Left colon (tissue), 2 donors: ENCODE results near the gene PEG3. TPM values are rescaled to one million over a fixed set of nuclear protein-coding genes. Genes with fewer than 3 reads are reported as not detected.
A peak's percentile ranks its signal among the peaks of the same experiment; 100 is the strongest.

Source experiments
- ATAC-seq: fragments of 200-7000 bp; cut with Tn5 transposase; one replicate; pipeline ENCODE4 v1.9.1; 2020; ENCODE audit warnings: mild to moderate bottlenecking, moderate library complexity
- DNase-seq, 2 donors: peaks; one replicate each; pipeline ENCODE4 v3.0.0-alpha.2; 2020
- intact Hi-C, 2 donors: fragments of 100-400 bp; cut with DNase I in 1 of 2; cut with micrococcal nuclease in 1 of 2; formaldehyde crosslinking; loops; one replicate each; pipeline versions ENCODE4 v1.11.2 to v1.14.0; 2022; cut with DNase I, micrococcal nuclease
- total RNA-seq, 2 donors: library from RNA; stranded (reverse); fragmentation: NEBNext Ultra II Directional; extraction: Animal tissue kit (Norgen Biotek cat#: 25700); gene quantifications; one replicate each; pipeline ENCODE4 v1.2.1, GENCODE V29; 2021
- donor health status: DM: no; HTN: no; CAD: no.
- donor health status: DM: yes; HTN: yes; CAD: no.

The PEG3 gene
- total RNA-seq, 2 donors from 2014 or later, result 0.92 to 2.6 TPM

GRCh38 chr19:56841193-56841543 lies 642 bp upstream of the PEG3 start:
- ATAC-seq (no peak), DNase-seq (no peak)
- intact Hi-C loops, result no loop called here

DNA sequence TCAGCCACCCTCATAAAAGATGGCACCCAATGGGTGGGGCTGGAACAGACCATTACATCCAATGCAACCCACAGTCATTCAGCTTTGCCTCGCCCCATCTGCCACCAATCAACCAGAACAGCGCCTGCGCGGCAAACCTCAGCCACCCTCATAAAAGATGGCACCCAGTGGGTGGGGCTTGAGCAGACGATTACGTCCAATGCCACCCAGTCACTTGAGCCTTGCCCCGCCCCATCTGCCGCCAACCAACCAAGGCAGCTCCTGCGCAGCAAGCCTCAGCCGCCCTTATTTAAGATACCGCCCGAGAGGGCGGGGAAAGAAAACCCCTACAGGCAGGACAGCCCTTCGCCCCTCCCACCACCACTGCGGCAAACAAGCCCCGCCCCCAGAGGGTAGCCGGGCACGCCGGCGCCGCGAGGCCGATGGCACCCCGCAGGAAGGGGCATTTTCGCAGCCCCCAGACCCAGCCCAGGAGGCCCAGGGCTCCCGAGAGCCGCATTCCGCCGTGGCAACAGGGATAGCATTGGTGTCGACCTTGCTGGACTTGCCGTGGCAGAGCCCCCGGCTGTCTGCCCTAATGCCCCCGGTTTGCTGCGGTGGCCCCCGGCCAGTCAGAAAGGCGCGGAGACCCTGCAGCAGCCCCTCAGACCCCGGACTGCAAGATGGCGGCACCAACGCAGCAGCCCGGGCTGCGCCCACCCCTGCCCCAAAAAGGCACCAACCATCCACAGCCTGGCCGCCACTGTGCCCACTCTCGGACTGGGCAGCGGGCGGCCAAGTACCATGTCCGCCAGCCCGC lies 675 bp downstream of the PEG3 start:
- DNase-seq (peak; percentile 59 to 89), ATAC-seq (peak; percentile 40)
- intact Hi-C loops, result no loop called here

DNA sequence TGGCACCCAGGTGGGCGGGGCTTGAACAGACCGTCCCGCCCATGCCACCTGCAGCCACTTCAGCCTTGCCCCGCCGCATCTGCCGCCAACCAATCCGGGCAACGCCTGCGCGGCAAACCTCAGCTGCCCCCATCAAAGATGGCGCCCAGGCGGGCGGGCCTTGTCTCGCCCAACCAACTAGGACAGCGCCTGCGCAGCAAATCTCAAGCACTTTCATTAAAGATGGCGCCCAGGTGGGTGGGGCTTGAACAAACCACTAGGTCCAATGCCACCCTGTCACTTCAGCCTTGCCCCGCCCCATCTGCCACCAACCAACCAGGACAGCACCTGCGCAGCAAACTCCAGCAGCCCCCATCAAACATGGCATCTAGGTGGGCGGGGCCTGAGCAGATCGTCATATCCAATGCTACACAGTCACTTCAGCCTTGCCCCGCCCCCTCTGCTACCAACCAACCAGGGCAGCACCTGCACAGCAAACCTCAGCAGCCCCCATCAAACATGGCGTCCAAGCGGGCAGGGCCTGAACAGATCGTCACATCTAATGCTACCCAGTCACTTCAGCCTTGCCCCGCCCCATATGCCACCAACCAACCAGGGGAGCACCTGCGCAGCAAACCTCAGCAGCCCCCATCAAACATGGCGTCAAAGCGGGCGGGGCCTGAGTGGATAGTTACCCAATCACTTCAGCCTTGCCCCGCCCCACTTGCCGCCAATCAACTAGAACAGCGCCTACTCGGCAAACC lies 1.4 kb downstream of the PEG3 start:
- ATAC-seq (peak; percentile 46), DNase-seq (peak; percentile 68 to 94)
- intact Hi-C loops, result no loop called here

- DNase-seq (peak; percentile 9 to 33), ATAC-seq (no peak)
- intact Hi-C loops, result no loop called here
Observed at GRCh38 chr19:56838024-56838908, 2.3 kb downstream of the PEG3 start.

GRCh38 chr19:56837492-56838023 lies 3.0 kb downstream of the PEG3 start:
- DNase-seq, result peak; percentile 12 to 54
- intact Hi-C loops, result no loop called here
- ATAC-seq, result peak; percentile 9

DNA sequence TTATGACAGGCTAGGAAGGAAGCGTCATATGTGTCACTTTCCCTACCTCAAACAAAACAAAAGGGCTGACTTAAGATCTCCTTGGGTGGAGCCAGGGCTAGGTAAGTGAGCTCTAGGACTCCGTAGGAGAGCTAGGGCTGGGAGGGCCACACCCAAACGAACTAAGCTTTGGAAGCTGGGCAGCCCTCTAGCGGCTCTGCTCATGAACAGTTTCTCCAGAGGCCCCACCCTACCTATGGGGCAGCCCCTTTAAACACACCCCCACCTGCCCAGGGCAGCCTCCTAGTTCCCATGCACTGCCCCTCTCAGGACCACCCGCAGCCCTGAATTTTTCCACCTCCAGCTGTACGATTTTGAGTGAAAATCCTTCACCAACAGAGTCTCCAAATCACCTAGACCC lies 3.5 kb downstream of the PEG3 start:
- DNase-seq, result no peak
- intact Hi-C loops, result no loop called here

DNA sequence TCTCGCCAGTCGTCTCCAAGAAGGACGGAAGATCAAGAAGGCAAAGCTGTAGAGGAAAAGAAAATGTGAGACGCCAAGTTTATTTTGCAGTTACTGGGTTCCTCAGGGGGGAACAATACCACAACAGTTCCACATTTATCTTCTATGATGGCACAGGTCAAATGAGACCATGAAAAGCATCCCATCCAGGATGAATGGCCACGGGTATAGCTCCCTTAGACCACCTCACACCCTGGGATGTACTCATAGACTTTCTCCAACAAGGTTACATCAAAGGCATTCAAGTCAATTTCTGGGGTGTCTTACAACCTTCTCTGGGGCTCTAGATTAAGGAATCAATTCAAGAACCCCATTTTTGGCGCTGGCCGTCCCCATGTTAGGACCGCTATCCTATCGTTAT lies 4.5 kb downstream of the PEG3 start:
- no peak for DNase-seq
- intact Hi-C loops, result no loop called here

More for the DNA sequence above, 3.5 kb downstream of the PEG3 start:
- ATAC-seq, result no peak

DNA sequence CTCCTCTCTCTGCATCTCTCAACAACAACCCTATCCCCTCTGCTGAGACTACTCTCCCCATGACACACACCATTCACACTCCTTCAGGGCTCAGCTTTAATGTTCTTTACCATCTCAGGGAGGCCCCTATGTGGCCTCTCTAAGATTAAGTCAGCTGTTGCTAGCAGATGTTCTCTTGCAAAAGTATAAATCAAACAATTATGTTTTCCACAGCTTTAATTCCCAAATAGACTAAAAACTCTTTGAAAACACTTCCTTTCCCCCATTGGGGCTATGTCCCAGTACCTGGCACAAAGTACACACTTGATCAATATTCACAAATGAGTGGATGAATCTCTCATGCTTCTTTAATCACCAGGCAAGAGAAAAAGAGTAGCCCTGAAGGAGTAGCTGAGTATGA lies 5.1 kb downstream of the PEG3 start:
- intact Hi-C loops, result no loop called here

More for the DNA sequence above, 4.5 kb downstream of the PEG3 start:
- ATAC-seq, result no peak

GRCh38 chr19:56834564-56835375 lies 5.8 kb downstream of the PEG3 start:
- no peak for DNase-seq
- ATAC-seq, result no peak
- intact Hi-C loops, result no loop called here

More for the DNA sequence above, 5.1 kb downstream of the PEG3 start:
- DNase-seq (no peak), ATAC-seq (no peak)

- DNase-seq (no peak), ATAC-seq (no peak)
- intact Hi-C loops, result no loop called here
Observed at GRCh38 chr19:56832352-56832928, 8.1 kb downstream of the PEG3 start.

DNA sequence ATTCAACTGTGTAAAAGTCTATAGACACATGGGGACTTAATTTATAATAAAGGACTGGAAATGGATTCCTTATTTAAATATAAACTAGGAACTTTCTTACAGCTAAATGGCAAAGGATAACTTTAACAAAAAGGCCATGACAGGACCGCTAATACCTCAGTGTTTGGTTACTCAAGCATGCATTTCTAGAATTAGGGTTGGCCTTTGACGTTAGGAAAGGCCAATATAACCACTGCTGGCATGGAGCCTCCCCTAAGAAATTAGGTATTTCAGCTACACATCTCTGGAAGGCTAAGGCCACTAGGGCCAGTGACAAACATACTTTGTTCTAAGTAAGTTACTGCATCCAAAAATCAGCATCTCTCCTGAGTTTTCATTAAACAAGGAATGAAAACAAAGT lies 9.3 kb downstream of the PEG3 start:
- ATAC-seq (no peak), DNase-seq (no peak)
- intact Hi-C loops, result no loop called here

- DNase-seq (no peak), ATAC-seq (no peak)
- intact Hi-C loops, result no loop called here
Observed at GRCh38 chr19:56829596-56829995, 10.9 kb downstream of the PEG3 start.

GRCh38 chr19:56827708-56828107 lies 12.8 kb downstream of the PEG3 start:
- DNase-seq (no peak), ATAC-seq (no peak)
- intact Hi-C loops, result no loop called here

- intact Hi-C loops, result no loop called here
- no peak for ATAC-seq
- no peak for DNase-seq
Observed at GRCh38 chr19:56823956-56824355, 16.6 kb downstream of the PEG3 start.

DNA sequence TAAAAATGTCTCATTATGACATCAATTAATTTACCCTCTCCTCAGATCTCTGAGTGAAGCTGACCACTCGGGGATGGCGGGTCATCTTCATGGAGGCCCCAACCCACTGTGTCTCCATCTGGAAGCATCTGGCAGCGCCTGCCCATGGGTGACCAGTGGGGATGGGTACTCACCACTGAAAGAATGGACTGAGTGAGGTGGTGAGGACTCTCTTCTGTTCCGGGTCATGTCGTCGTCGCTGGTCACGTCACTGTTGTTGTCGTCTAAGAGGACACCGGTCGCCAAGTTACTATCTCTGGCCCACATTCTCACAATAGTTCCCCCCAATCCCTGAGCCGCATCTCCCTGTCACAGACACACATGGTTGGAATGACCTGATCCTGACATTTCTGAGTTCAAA lies 17.1 kb downstream of the PEG3 start:
- ATAC-seq (no peak), DNase-seq (no peak)
- intact Hi-C loops, result no loop called here

DNA sequence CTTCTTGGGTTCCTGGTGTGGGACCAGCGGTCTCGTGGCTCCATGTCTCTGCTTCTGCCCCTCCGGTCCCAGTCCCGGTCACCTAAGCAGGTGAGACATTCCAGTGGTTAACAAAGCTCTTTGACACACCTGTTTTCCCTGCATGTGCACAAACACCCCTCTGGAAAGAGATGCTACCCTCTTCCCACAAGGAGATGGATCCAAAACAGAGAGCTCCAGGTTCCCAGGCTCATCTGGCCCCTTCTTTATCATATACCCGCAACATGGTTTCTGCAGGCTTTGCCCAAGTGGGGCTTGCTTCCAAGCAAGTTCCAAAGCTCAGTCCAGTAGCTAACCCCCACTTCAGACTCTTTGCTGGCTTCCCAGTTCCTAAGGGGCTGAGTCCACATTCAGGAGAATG lies 17.8 kb downstream of the PEG3 start:
- DNase-seq, result no peak
- no peak for ATAC-seq
- intact Hi-C loops, result no loop called here

DNA sequence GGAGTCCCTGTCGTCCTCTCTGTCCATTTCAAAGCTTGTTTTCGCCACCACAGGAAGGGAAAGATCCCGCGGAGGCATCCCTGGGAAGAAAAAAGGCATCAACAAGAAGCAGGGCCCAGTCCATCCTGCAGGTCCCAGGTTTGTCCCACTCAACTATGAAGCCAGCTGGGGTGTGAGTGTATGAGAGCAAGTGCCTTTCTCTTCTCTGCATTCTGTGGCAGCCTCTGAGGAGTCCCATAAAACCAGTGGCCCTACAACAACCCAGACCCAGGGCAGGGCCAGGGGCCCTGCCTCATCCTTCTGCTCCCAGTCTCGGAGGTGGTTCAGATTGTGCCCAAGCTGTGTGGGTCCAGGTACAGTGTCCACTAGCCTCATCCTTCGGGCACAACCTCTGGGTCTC lies 18.9 kb downstream of the PEG3 start:
- DNase-seq (no peak), ATAC-seq (no peak)
- intact Hi-C loops, result no loop called here

DNA sequence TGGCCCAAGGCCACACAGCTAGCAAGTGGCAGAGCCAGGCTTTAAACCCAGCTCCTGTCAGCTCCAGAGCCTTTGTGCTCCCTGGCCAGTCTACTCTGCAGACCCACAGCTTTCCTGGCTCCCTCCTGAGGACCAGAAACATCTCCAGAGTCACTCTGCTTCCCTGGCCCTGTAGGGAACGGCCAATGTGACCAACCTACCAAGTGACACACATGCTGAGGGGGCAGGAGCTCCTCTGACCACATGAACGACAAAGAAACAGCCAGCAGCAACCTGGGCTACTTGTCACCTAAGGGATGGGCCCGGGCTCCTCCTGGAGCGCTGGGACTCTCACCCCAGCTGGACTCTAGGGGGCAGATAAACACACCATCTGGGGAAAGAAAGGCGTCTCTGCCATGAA lies 19.3 kb downstream of the PEG3 start:
- intact Hi-C loops, result no loop called here
- DNase-seq, result no peak
- no peak for ATAC-seq
